ENCODE results near the gene DEPP1. TPM values are rescaled to one million over a fixed set of nuclear protein-coding genes. Genes with fewer than 3 reads are reported as not detected.

The DEPP1 gene
- total and polyA plus RNA-seq, 2 donors (not counting 1 experiment from before 2014, with no cell fraction given): not detected

DNA sequence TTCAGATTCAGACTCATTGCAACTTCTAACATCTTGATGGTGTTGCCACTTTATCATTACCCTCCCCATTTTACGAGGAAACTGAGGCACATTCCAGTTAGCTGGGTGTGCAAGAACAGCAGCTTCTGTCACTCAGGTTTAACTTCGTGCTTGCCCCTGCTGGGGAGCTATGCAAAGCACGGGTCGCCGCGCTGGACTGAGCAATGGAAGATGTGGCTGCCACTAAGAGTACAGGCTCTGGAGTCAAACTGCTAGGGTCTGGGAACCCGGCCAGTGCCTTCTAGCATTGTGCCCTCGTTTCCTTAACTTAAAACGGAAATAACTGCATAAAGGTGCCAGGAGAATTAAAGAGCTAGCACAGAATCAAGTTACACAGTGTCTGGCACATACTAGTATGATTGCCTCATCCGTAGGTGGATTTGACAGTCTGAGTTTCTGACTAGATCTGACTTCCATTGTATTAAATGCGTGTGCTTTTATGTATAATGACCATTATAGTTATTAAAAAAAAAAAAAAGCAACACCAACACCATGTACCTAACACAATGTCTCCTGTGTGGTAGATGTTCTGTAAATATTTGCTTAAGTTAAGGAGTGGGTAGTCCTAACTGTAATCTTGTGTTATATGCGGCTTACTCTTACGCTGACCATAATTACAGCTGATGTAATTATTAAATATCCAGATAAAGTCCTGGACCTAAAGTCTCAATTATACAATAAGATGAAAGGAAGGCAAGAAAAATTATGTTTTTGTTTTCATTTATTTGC is 23.0 kb upstream of the DEPP1 start:
- H3K36me3 ChIP-seq (replicated peaks in 1 of 2; ENCODE audit: control extremely low read depth in 1 of 2, control insufficient read depth in 1 of 2, extremely low read depth in 1 of 2, insufficient read depth in 2 of 2, low read length in 1 of 2): peaks cover 8 to 19% of the 10 kb centered on the region in 2 experiments
- ATAC-seq (ENCODE audit: low read depth) (peak; percentile 50), DNase-seq (no peak)
- Mint-ChIP-seq H3K4me3 (peak overlapping the region; percentile 90), H3K9me3 (ENCODE audit: insufficient read depth) (no peaks in the 10 kb centered on the region), H3K27ac (peak overlapping the region; percentile 88), H3K27me3 (no peaks in the 10 kb centered on the region), H3K4me1 (peaks cover 26% of the 10 kb centered on the region)
- ChIA-PET POLR2A (interaction anchor here (0.6 kb wide), 2 partner anchors 730 to 1584 kb away, joined by 3 read pairs; no protein-coding TSS in a partner anchor), CTCF (interaction anchor here (1.8 kb wide), 1 partner anchor 69 kb away, joined by 7 read pairs; no protein-coding TSS in a partner anchor)
- intact Hi-C loops (cut with micrococcal nuclease): loop anchor here (2.0 to 10.0 kb wide), 4 partner anchors 43 to 1357 kb away; partner anchors contain the start of genes ALOX5, RASSF4, TIMM23 and ZNF32
- peak overlapping the region; percentile 63 to 85 for H3K27ac ChIP-seq (ENCODE audit: low read length in 2 of 2)
- H3K79me2 ChIP-seq (ENCODE audit: control insufficient read depth, insufficient read depth, low read length): peaks cover 17% of the 10 kb centered on the region
- H4K20me1 ChIP-seq (ENCODE audit: control insufficient read depth, insufficient read depth, low read length, poor library complexity, severe bottlenecking): peaks cover 5% of the 10 kb centered on the region
- peaks cover 12 to 16% of the 10 kb centered on the region in 2 donors for H3K4me1 ChIP-seq (ENCODE audit: control insufficient read depth in 2 of 2, insufficient read depth in 2 of 2, low read length in 2 of 2)
- no peak for TF ChIP-seq EZH2 (IDR thresholded peaks at IDR 0.05; ENCODE audit: borderline replicate concordance, insufficient read depth, low read depth, low read length, poor library complexity, severe bottlenecking)
- TF ChIP-seq, protein P1, sequence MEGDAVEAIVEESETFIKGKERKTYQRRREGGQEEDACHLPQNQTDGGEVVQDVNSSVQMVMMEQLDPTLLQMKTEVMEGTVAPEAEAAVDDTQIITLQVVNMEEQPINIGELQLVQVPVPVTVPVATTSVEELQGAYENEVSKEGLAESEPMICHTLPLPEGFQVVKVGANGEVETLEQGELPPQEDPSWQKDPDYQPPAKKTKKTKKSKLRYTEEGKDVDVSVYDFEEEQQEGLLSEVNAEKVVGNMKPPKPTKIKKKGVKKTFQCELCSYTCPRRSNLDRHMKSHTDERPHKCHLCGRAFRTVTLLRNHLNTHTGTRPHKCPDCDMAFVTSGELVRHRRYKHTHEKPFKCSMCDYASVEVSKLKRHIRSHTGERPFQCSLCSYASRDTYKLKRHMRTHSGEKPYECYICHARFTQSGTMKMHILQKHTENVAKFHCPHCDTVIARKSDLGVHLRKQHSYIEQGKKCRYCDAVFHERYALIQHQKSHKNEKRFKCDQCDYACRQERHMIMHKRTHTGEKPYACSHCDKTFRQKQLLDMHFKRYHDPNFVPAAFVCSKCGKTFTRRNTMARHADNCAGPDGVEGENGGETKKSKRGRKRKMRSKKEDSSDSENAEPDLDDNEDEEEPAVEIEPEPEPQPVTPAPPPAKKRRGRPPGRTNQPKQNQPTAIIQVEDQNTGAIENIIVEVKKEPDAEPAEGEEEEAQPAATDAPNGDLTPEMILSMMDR (IDR thresholded peaks at IDR 0.05): no peak
- H3K9ac ChIP-seq (ENCODE audit: low read length): peak overlapping the region; percentile 72
- no peaks in the 10 kb centered on the region for H3K27me3 ChIP-seq (replicated peaks in 1 of 4; ENCODE audit: control extremely low read depth in 1 of 4, control insufficient read depth in 3 of 4, insufficient read depth in 4 of 4, low read length in 3 of 4)
- H3K4me3 ChIP-seq (ENCODE audit: control extremely low read depth in 1 of 5, extremely low read depth in 1 of 5, insufficient read depth in 1 of 5, low read depth in 2 of 5, low read length in 4 of 5): peak overlapping the region; percentile 55 to 72 (median 62)
- peak overlapping the region; percentile 83 for H3K4me2 ChIP-seq (replicated peaks; ENCODE audit: low read depth, low read length, poor library complexity, severe bottlenecking)
- WGBS (ENCODE audit: insufficient coverage): 0% methylated on average over 8 of the region's 13 CpGs
- peaks cover 4 to 10% (median 7%) of the 10 kb centered on the region in 3 donors for H3K9me3 ChIP-seq (ENCODE audit: control extremely low read depth in 1 of 3, control insufficient read depth in 2 of 3, insufficient read depth in 1 of 3, low read length in 2 of 3)
- peak overlapping the region; percentile 96 for H2AFZ ChIP-seq (ENCODE audit: insufficient read depth, low read depth, low read length, poor library complexity, severe bottlenecking)
